C1 segment of cervical spinal cord (tissue), 14 donors: Measurements from ENCODE around the gene F13A1.
"Not testable (repeated sequence)": the region's sequence is repeated elsewhere in the genome, so short reads cannot be mapped to it uniquely, and the experiment has no call there.

Source experiments
- DNase-seq, 14 donors: peaks; one replicate each; lab custom pipeline; 2025; lab: John Stamatoyannopoulos, UW

F13A1 gene

DNA sequence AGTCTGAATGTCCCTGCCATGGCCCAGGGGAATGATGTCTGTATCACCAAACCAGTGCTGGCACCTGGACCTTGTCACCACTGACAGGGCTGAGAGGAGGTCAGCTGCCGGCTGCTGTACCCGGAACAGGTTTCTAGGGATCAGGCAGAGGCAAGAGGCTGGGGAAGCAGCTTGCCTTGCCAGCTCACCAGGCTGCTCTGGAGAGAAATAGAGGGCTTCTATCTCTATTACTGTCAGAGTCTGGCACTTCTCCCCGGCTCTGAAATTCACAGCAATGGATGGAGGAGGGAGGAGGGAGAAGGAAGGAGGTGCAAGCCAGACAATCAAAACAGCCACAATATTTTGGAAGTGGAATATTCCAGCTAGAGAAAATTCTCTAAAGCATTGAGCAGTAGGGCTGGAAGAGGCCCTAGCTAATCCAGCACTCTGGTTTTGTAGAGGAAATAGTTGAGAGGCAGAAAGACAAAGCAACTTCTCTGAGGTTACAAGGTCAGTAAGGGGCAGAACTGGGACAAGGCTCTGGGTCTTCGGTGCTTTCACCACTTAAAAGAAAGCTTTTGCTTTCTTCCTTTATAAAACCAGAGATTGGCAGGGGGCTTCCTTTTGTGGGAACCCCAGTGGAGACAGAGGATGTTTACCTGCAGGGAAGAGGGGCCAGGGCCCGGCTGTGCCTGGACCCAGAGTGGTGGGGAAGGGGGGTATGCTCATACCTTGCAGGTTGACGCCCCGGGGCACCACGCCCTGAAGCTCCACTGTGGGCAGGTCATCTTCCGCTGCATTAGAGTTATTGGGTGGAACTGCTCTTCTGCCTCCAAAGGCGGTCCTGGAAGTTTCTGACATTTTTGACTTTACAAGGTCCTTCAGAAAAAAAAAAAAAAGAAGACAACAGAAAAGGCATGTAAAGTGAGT, 2.4 kb downstream of the F13A1 start:
- no peak for DNase-seq

DNA sequence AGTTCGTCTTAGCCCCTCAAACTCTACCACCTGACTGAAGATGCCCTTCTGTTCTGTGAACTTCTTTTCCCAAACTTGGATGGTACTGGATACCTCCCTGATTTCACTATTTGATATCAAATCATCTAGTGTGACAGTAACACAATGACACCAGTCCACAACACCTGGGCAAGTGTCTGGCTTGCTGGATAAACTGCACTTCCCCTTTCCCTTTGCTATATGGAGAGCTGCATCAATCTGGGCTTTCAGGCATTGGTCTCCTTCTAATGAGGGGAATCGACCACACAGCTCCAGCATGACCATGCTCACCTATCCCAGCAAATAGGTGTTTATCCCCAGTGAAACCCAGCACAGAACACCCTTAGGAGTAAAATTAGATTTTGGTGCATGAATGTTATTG, 3.1 kb downstream of the F13A1 start:
- no peak for DNase-seq

DNA sequence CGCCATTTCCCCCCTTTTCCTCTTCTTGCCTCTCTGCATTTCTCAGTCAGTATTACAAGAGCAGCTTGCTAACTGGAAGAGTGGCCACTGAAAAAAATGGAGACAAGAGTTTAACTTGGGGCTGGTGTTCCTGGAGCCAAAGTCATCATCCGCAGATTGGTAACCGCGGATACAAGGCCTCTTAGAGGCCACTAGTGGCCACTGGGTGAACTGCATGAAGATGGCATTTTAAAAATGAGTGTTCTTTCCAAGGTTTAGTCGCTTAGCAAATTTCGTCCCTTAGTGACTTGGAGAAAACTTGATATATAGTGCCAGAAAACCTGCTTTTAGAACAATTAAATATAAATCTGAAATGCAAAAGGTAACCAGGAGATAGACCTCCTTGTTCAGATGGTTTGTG, 4.8 kb downstream of the F13A1 start:
- peak in 1 of 14 donors; percentile 10 for DNase-seq

DNA sequence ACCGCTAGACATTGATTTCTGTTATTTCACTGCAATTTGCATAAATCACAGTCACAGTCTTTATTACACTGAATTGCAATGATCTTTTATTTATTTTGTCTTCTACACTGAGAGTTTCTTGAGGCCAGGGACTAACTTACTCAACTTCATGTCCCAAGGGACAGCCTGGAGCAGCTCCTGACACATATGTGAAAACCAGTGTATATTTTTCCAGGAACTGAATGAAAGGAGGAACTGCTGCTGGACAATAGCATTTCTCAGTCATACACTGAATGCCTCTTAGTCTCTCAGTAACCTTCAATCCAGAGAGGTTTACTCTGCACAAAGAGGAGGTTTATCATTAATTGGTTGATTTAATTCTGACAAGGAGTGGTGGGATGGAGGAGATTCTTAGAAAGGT, 5.9 kb downstream of the F13A1 start:
- no peak for DNase-seq

DNA sequence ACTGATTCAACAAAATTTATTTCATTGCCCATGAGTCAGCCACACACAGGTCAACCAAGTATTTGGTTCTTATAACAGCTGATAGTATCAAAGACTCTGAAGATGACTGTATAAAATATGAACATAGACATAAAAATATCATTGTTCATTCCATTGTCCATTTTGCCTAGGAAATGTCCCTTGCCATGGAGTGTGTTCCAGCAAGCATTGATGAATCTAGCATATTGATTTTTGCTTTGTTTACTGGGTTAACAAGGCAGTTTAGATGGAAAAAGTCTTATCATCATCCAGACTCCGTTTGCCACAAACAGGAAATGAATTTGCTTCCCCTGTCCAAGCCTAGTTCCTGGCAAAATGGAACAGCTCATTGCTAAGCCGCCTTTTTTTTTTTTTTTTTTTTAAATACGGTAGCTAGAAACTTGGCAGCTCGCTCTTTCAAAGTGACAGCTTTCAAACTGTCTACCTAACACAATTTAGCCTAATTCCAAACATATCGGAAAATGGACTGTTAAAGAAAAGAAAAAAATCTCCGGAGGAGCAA, 7.5 kb downstream of the F13A1 start:
- no peak for DNase-seq

DNA sequence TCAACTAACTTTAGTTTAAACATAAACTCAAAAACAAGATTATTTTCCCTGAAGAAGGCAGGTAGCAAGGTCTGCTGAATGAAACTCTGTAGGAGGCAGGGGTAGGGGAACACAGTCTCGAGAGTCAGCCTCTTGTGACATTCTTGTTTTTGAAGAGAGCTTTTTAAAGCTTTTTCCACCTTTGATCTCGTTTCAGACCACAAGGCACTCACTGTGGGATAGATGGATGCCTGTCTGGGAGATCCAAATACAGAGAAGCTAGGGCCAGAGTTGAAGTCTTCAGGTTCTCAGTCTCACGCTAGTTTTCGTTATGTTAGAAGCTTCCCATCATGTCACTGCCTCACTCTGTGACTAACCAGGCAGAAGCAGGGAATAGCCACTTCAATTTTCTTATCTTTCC, 14.9 kb downstream of the F13A1 start:
- DNase-seq, result no peak

DNA sequence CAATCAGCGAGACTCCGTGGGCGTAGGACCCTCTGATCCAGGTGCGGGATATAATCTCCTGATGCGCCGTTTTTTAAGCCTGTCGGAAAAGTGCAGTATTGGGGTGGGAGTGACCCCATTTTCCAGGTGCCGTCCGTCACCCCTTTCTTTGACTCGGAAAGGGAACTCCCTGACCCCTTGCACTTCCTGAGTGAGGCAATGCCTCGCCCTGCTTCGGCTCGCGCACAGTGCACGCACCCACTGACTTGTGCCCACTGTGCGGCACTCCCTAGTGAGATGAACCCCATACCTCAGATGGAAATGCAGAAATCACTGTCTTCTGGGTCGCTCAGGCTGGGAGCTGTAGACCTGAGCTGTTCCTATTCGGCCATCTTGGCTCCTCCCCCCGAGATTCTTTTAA, 20.1 kb downstream of the F13A1 start:
- not testable (repeated sequence) for DNase-seq

DNA sequence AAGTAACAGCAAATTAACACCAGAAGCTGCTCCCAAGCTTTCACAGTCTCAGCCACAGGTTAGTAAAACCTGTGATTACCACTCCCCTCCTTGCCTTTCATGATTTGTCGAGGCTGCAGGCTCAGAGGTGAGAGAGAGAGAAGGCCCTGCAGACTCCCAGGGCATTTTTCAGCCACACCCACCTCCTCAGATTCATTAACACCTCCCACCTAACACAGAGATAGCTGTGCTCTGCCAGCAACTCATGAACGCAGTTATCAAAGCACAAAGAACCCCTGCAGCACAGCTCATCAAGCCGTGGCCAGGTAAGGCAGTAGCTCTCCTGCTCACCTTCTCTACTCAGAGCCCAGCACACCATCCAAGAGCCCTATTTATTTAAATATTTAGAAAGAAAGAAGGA, 27.1 kb downstream of the F13A1 start:
- no peak for DNase-seq

DNA sequence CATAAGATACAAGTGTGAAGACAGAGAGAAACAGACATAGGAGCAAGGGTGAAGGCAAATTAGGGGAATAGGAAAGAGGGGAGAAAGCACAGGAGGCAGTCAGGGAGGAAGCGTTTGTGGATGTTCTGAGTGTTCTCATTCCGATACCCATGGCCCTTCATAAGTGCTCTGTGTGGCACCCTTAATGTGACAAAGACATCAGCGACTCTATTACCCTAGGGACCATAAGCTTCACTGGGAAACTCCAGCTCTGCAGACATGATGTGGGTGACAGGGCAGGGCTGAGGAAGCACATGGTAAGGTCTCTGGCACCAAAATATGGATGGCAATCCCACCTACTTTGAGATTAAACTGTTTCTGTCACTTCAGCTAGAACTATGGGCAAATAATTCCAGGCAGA, 33.0 kb downstream of the F13A1 start:
- DNase-seq, result no peak

DNA sequence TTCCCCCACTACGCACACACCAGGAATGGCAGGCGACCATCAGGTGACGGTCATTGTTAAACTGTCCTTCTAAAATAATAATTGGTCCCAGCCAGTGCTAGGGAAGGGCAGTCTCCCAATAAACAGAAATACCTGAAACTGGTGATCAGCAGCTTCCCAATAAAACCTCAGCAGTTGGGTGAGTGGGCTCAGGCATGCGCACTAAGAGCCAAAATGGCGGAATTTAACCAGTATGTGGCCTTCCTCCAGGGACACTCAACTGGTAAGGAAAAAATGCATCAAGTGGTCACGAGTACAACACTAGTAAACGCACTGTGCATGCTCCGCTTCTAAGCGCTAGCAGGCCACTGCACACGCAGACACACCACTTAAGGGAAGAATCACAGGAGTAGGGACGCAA, 34.8 kb downstream of the F13A1 start:
- no peak for DNase-seq

DNA sequence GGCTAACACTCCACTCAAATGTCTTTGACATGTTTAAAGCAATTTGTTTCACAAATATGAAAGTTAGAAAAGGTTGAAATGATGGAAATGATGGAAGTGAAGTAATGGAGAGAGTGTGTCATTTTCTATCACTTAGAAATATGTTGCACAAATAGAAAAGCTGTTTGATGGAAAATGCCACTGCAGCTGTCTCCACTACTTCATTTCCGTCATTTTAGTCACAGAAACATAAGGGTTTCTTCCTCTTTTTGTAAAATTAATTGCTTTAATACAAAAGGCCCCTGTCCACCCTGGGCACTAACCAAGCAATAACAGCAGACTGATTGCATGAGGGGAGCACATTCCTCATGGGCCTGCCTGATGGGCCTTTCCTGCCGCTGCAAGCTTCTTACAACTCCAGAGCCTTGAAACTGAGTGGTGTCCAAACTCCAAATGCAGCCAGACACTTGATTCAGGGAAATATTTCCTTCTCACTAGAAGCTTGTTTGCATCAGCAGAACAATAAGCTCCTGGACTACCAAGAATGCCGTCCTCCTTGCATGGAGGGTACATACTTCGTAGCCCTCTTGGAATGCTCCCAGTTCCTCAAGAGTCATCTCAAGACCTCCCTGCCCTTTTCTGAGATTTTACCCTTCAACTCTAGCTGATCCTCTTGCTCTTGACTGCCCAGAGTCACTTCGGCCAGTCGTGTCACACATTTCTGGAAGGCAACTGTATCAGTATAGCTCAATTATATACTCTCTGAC, 36.1 kb downstream of the F13A1 start:
- DNase-seq, result no peak

DNA sequence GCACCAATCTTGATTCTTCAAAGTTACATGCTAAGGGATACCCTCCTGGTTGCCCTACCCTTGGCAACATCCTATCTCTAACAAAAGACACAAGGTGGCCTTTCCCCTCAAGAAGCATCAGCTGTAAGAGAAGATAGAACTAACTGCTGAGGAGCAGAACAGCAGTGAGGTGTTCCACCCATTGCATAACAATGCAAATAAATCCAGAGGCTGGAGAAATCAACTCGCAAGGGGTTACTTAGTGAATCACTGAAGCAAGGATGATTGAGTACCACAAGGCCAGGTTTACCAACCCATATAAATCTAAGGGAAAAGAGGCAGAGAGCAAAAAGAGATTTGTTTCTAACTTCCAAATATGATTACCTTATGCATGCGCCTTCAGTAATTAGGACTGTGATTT, 36.7 kb downstream of the F13A1 start:
- no peak for DNase-seq

DNA sequence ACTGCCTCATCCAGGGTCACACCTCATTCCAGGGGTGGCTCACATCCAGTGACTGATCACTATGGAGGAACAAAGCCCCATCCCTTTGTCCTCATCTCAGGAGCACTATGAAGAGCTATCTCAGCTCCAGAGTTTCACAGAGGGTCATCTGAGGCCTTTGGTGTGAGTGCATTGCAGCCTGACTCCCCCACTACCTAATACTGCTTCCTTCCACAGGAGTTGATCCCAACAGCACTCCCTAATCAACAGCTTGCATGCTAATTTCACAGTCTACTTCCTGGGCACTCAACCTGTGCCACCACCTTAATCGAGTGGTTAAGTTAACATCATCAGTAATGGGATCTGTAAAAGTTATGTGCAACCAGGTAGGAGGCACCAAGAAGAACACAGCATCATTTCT, 37.7 kb downstream of the F13A1 start:
- DNase-seq, result no peak

DNA sequence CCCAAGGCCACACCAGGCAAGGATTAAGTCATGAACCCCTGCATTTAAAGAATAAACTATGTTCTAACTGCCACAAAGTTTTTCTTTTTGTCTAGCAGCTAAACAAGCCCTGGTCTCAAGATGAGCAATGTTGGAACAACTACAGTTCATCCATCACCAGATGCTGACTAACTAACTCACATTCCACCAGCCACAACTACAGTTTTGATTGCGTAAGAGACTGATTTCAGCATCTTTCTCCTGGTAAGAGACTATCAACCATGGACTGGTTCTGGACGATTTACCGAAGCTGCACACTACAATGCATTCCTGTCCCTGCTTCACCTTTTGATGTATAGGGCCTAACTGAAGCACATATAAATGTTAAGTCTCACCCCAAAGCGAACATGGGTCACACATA, 43.0 kb downstream of the F13A1 start:
- DNase-seq, result no peak

DNA sequence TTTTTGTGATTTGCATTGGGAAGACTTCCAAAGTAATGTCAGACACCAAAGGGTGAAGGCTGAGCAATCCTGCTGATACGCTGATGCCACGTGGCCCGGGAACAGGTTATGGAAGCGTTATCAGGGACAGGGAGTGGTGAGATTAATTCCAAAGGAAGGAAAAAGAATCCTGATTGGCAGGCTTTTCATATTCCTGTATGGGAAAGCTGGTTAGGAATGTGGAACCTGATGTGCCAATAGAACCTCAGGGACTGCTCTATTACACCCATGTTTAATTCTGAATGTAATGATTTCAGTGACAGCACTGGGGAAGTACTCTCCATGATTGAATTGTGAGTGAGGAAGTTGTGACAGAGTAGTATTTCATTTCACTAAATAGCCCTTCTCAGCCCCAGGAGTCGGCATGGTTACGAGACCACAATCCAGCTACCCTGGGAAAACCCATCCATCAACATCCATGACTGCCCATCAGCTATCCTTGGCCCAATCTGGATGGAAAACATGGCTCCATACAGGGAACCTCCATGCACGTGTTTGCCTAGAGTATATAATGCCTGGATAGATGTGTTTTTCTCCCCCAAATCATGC, 49.4 kb downstream of the F13A1 start:
- no peak for DNase-seq

DNA sequence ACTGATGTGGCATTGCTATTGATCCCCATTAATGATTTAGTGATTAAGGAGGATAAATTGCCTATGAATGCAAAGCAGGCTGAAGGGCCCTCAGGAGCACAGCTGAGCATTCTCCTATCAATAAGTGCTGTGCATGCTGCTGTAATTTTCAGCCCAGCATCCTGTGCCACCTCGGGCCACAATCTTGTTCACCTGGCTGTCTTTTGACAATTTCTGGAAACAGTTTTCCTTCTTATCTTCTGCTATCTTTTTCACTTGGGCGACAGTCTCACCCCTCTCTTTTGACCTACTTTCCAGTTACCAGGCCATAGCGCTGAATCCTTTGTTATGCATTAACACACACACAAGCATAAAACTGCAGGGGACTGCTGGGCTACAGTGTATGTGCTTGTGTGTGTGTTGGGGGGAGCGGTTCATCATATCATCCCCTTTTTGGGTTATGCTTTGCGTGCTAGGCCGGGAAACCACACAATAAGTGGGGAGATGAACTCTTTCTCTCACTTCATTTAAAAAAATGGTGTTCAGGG, 60.2 kb downstream of the F13A1 start:
- DNase-seq, result no peak

DNA sequence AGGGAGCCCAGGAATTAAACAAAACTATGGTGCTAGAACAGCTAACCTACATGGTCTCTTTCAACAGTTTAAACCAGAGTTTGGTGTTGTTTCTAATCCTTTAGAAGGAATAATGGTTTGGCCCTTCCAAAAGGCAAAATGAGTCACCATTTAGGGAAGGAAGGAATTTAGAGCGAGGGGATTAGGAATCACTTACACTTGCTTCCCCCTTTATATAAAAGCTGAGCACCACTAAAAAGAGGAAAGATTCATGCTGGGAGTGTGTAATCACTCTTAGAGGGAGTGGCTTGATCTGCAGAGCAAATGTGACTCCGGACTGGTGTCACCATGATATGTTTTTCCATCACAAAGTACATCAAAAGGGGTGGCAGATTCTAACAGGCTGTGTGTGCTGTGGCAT, 63.6 kb downstream of the F13A1 start:
- DNase-seq, result no peak

DNA sequence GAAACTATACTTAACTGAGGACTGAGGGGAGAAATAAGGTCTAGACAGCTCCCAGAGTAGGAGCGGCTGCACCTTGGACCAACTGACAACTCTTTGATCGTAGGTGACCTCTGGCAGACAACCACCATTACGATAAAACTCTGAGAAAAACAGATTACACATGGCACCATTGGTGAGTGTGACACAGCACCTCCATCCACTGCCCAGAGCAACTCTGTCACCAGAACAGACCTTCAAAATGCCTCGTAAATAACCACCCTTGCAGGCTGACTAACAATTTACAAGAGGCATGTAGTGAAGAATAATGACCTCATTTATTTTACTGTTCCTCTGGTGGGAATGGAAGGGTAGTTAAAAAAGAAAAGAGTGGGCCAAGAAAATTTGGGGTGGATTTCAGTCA, 64.2 kb downstream of the F13A1 start:
- no peak for DNase-seq

DNA sequence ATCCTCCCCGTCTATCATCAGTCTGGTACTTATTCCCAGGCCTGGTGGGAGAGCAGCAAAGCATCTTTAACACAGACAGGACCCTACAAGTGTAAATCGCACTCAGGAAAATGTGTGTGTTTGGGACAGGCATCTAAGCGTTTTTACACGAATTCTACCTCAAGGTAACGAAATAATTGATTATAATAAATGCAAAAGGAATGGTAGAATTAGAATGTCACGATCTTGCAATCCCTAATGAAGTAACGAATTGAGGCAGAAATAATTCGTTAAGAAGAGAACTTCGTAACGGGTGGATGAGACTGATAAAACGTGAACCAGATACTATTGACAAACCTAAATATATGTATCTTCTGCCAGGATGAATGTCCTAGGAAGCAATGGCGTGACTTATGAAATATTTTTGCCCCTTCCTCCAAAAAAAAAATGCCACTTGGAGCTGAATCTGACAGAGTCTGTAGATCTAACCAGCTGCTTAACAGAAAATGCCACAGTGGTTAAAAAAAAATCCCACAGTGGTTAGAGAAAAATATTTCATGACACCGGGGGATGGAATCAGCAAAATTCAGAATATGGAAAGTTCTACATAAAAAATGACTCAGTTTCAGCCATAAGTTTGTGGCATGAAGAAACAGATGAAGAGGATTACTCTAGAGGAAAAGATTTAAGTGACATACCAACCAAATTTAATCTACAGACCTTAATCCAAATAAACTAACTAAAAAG, 68.7 kb downstream of the F13A1 start:
- no peak for DNase-seq

DNA sequence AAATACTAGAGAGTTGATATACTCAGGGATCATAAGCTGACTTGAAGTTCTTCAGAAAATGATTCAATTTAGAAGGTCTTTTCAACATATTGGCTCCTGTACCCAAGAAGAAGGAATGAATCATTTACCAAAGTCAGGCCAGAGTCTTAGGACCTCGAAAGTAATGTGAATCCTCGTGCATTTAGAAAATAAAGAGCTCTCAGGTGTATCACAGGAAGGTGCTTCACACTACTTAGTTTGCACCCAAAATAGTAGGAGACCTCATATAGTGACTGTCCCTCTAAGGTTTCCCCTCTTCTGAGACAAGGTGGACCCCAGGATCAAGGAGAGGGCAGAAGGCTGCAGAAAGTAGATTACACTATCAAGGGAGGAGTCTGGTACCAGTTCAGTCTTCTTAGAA, 71.8 kb downstream of the F13A1 start:
- no peak for DNase-seq

DNA sequence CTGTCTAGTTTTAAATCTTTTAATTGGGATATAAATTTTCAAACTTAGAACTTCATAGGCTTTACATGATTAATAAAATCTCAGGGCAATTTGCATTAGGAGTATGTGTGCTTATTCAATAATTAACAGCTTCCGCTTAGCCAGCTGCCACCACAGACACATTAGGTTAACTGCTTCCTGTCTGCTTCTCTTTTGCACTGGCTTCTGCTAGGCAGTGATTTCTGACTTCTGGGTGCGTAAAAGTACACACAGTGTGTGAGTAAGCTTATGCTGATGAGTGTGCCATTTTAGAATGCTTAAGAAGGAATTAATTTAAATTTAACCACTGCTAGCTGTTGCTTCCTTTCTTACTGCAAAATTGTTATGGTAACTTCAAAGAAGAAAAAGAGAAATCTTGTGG, 73.9 kb downstream of the F13A1 start:
- no peak for DNase-seq

DNA sequence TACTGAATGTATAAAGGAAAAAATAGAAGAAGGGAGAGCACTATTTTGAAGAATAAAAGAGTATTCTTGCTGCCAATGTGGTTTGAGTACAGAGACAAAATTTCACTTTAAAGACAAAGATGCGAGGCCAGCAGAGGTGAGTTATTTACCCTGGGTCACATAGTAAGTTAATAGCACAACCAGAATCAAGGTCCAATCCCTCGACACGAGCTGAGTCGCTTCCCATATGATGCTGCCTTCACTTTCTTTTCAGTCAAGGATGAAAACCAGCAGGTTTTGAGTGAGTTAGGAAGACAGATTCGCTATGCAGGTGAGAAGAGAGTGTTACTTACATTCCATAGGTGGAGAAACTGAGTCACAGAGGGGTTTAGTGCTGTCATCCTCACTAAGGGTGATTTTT, 75.8 kb downstream of the F13A1 start:
- DNase-seq, result no peak
